WERI-Rb-1 (cell line): ENCODE measurements around the gene WDR76.

ENCODE experiments used
- DNase-seq: peaks from one replicate; pipeline ENCODE4 v3.0.0-alpha.2; 2020
- H3K27ac ChIP-seq: fragments of 250-450 bp; sonication (Bioruptor Pico); 2 replicates; pipeline ENCODE4 v1.5.1; 2020; ENCODE audit warnings: mild to moderate bottlenecking, moderate library complexity
- H3K27me3 ChIP-seq: fragments of 250-450 bp; sonication (Bioruptor Pico); 2 replicates; pipeline ENCODE4 v1.5.1; 2021; ENCODE audit warnings: mild to moderate bottlenecking, low read depth, moderate library complexity; ENCODE audit not compliant: insufficient read depth, severe bottlenecking
- H3K36me3 ChIP-seq: fragments of 250-450 bp; sonication (Bioruptor Pico); 2 replicates; pipeline ENCODE4 v1.5.1; 2020; ENCODE audit warnings: mild to moderate bottlenecking, moderate library complexity
- H3K4me3 ChIP-seq: 2 replicates; pipeline ENCODE4 v1.5.1; 2011; ENCODE audit warnings: low read depth, mild to moderate bottlenecking, control low read depth, low read length
- H3K9me3 ChIP-seq: fragments of 250-450 bp; sonication (Bioruptor Pico); 2 replicates; pipeline ENCODE4 v1.5.1; 2021; ENCODE audit warnings: mild to moderate bottlenecking, moderate library complexity; ENCODE audit not compliant: severe bottlenecking
- CTCF ChIP-seq: IDR thresholded peaks from 2 replicates; pipeline ENCODE4 v1.5.1; 2011; ENCODE audit warnings: low read depth, mild to moderate bottlenecking, control low read depth, inconsistent platforms, low read length

WDR76 gene

GRCh38 chr15:43905755-43906154, 79.0 kb downstream of the WDR76 start:
- H3K36me3 ChIP-seq = peaks cover 3% of the 10 kb centered on the region
- H3K27ac ChIP-seq = no peak overlapping the region
- no peaks in the 10 kb centered on the region for H3K27me3 ChIP-seq
- no peaks in the 10 kb centered on the region for H3K9me3 ChIP-seq
- no peak overlapping the region for H3K4me3 ChIP-seq
- no peak for TF ChIP-seq CTCF
- no peak for DNase-seq

- no peaks in the 10 kb centered on the region for H3K9me3 ChIP-seq
- no peak for TF ChIP-seq CTCF
- no peaks in the 10 kb centered on the region for H3K27me3 ChIP-seq
- no peak for DNase-seq
- H3K36me3 ChIP-seq = peaks cover 5% of the 10 kb centered on the region
- H3K4me3 ChIP-seq = no peak overlapping the region
- H3K27ac ChIP-seq = no peak overlapping the region
These were observed 81.8 kb downstream of the WDR76 start for GRCh38 chr15:43908516-43909050.

- Histone ChIP-seq H3K4me3 (no peak overlapping the region), H3K27ac (no peak overlapping the region), H3K27me3 (no peaks in the 10 kb centered on the region), H3K36me3 (peaks cover 5% of the 10 kb centered on the region), H3K9me3 (no peaks in the 10 kb centered on the region)
- no peak for TF ChIP-seq CTCF
- no peak for DNase-seq
These were observed 84.5 kb downstream of the WDR76 start for GRCh38 chr15:43911235-43911781.

GRCh38 chr15:43912208-43912607, 85.4 kb downstream of the WDR76 start:
- Histone ChIP-seq H3K9me3 (no peaks in the 10 kb centered on the region), H3K4me3 (no peak overlapping the region), H3K27me3 (no peaks in the 10 kb centered on the region), H3K27ac (no peak overlapping the region), H3K36me3 (peaks cover 5% of the 10 kb centered on the region)
- no peak for TF ChIP-seq CTCF
- DNase-seq = no peak

GRCh38 chr15:43913026-43913780, 86.4 kb downstream of the WDR76 start:
- TF ChIP-seq CTCF = no peak
- Histone ChIP-seq H3K27me3 (no peaks in the 10 kb centered on the region), H3K36me3 (peaks cover 5% of the 10 kb centered on the region), H3K9me3 (no peaks in the 10 kb centered on the region), H3K27ac (no peak overlapping the region), H3K4me3 (no peak overlapping the region)
- DNase-seq = no peak
